Upper lobe of left lung (tissue), 6 donors: ENCODE measurements around the gene CLEC4D. TPM values are rescaled to one million over a fixed set of nuclear protein-coding genes. Genes with fewer than 3 reads are reported as not detected.
"Not testable (repeated sequence)": the region's sequence is repeated elsewhere in the genome, so short reads cannot be mapped to it uniquely, and the experiment has no call there.

Experiments used
- ATAC-seq, 2 donors: fragments of 200-7000 bp; cut with Tn5 transposase; one replicate each; pipeline ENCODE4 v1.9.1; 2022; ENCODE audit warnings: mild to moderate bottlenecking in 2 of 2, moderate library complexity in 2 of 2; ENCODE audit not compliant: low FRiP score in 2 of 2
- DNase-seq, 2 donors: peaks; one replicate each; pipeline ENCODE4 v3.0.0-alpha.2; 2019 to 2020
- H3K27ac ChIP-seq, 4 donors: fragments of 200-600 bp; sonication (generic); one replicate each; pipeline ENCODE4 v1.5.1; 2016 to 2019
- H3K27me3 ChIP-seq, 4 donors: fragments of 200-600 bp; sonication (generic); one replicate each; pipeline ENCODE4 v1.5.1; 2017 to 2019
- H3K36me3 ChIP-seq, 4 donors: fragments of 200-600 bp; sonication (generic); one replicate each; pipeline ENCODE4 v1.5.1; 2016 to 2019
- H3K4me1 ChIP-seq, 4 donors: fragments of 200-600 bp; sonication (generic); one replicate each; pipeline ENCODE4 v1.5.1; 2018 to 2019
- H3K4me3 ChIP-seq, 4 donors: fragments of 200-600 bp; sonication (generic); one replicate each; pipeline ENCODE4 v1.5.1; 2017 to 2019; ENCODE audit warnings: mild to moderate bottlenecking in 2 of 4, moderate library complexity in 1 of 4
- H3K9me3 ChIP-seq, 4 donors: fragments of 200-600 bp; sonication (generic); one replicate each; pipeline ENCODE4 v1.5.1; 2018 to 2019
- EP300 ChIP-seq, 4 donors: sonication (generic); formaldehyde crosslinking; IDR thresholded peaks; one replicate each; pipeline ENCODE4 v1.5.1; 2017; ENCODE audit warnings: antibody characterized with exemption in 4 of 4, control low read depth in 2 of 4
- POLR2A ChIP-seq, 4 donors: fragments of 450-650 bp; IDR thresholded peaks; one replicate each; pipeline ENCODE4 v1.5.1; 2016 to 2017; ENCODE audit warnings: antibody characterized with exemption in 4 of 4, mild to moderate bottlenecking in 2 of 4
- POLR2AphosphoS5 ChIP-seq, 2 donors: sonication (generic); formaldehyde crosslinking; IDR thresholded peaks; one replicate each; pipeline ENCODE4 v1.5.1; 2017; ENCODE audit warnings: antibody characterized with exemption in 2 of 2
- WGBS, 2 donors: methylation state at CpG; one replicate each; pipeline ENCODE4 v1.1.5; 2017 to 2018; 5-methylcytosine and 5-hydroxymethylcytosine counted together
- total RNA-seq, 6 donors: library from RNA; depleted of rRNA in 4 of 6; stranded (reverse); fragments of >200 nt in 4 of 6; gene quantifications; one replicate each; pipeline versions ENCODE4 v1.1.0 to v1.2.1, GENCODE V29; 2016 to 2021
- TF ChIP-seq, protein P1 (sequence below), 6 experiments: fragments of 450-650 bp in 4 of 6; fragments of 200-600 bp in 2 of 6; sonication (generic) in 2 of 6; IDR thresholded peaks; one replicate each; pipeline ENCODE4 v1.5.1; 2016 to 2019; ENCODE audit warnings: antibody characterized with exemption in 6 of 6
- donor health status: DM: no; HTN: no; CAD: no; lungs with moderate emphysema.
- donor health status: DM: no; HTN: yes; CAD: no; lungs with severe emphysema.

CLEC4D gene
- total RNA-seq, 6 donors from 2014 or later: 1.2 to 4.0 (median 3.2) TPM; not detected in 1

DNA sequence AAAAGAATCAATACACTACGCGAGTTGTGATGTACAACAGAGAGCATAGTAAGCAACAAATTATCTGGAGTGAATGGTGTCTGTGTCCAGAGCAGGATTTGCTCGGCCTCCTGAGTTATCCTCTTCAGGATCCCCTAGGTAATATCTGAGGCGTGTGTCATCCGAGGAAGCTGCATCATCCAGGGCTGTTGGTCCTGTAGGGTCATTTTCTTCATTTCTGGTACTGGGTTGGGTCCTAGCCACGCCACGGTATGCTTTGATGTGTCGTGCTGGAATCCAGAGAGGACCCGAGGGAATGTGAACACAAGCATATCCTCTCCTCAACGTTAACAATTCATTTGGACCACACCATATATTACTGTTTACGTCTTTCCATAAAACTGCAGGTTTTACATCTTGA lies 46.4 kb downstream of the CLEC4D start:
- Histone ChIP-seq H3K4me1 (no peaks in the 10 kb centered on the region), H3K27me3 (no peaks in the 10 kb centered on the region), H3K27ac (no peak overlapping the region), H3K9me3 (peaks cover 0 to 3% (median 0%) of the 10 kb centered on the region in 4 donors), H3K4me3 (no peak overlapping the region), H3K36me3 (no peaks in the 10 kb centered on the region)
- ATAC-seq (no peak), DNase-seq (no peak)
- TF ChIP-seq POLR2A (IDR thresholded peaks at IDR 0.05): no peak
- TF ChIP-seq, protein P1, sequence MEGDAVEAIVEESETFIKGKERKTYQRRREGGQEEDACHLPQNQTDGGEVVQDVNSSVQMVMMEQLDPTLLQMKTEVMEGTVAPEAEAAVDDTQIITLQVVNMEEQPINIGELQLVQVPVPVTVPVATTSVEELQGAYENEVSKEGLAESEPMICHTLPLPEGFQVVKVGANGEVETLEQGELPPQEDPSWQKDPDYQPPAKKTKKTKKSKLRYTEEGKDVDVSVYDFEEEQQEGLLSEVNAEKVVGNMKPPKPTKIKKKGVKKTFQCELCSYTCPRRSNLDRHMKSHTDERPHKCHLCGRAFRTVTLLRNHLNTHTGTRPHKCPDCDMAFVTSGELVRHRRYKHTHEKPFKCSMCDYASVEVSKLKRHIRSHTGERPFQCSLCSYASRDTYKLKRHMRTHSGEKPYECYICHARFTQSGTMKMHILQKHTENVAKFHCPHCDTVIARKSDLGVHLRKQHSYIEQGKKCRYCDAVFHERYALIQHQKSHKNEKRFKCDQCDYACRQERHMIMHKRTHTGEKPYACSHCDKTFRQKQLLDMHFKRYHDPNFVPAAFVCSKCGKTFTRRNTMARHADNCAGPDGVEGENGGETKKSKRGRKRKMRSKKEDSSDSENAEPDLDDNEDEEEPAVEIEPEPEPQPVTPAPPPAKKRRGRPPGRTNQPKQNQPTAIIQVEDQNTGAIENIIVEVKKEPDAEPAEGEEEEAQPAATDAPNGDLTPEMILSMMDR (IDR thresholded peaks at IDR 0.05): no peak
- TF ChIP-seq EP300 (IDR thresholded peaks at IDR 0.05): no peak
- WGBS, 2 donors: 83 to 90% methylated on average over 11 of the region's 11 CpGs

DNA sequence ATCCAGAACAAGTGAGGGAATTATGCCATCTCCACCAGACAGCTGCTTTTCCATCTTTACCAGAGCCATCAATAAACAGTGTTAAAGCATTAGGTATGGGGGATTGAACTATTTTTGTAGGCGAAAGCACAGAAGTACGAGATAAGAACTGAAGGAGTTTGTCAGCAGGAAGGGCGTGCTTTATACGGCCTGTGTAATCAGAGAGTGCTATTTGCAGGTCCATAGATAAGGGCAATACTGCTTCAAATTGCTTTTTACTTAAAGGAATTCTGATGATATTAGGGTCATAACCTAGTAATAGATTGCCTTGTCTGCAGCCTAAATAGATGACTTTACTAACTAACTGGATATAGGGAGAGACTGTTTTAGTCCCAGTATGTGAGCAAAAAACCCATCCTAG lies 47.7 kb downstream of the CLEC4D start:
- Histone ChIP-seq H3K36me3 (no peaks in the 10 kb centered on the region), H3K4me1 (no peaks in the 10 kb centered on the region), H3K27me3 (no peaks in the 10 kb centered on the region), H3K9me3 (peaks cover 0 to 3% (median 0%) of the 10 kb centered on the region in 4 donors), H3K4me3 (no peak overlapping the region), H3K27ac (no peak overlapping the region)
- TF ChIP-seq POLR2AphosphoS5 (IDR thresholded peaks at IDR 0.05): no peak
- TF ChIP-seq, protein P1 (IDR thresholded peaks at IDR 0.05): no peak
- no peak for TF ChIP-seq EP300 (IDR thresholded peaks at IDR 0.05)
- TF ChIP-seq POLR2A (IDR thresholded peaks at IDR 0.05): no peak
- DNase-seq (no peak), ATAC-seq (no peak)
- 64 to 71% methylated on average over 4 of the region's 4 CpGs for WGBS, 2 donors

DNA sequence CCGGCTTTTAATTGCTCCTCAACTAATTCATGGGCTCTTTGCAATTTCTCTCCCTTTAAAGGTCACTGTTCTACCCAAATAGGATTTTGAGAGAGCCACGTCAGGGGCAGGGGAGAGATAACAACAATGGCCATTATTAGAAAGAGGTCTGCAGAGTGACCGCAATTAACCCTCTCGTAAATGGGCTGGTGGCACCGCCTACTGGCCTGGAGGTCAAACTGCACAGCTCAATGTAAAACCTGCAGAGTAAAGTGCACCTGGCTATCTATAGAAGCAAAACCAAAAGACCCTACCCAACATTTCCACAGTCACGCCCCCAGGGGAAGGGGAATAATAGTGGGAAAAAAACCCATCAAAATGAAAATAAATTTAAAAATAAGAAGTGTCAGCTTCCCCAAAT lies 49.0 kb downstream of the CLEC4D start:
- no peak overlapping the region for H3K27ac ChIP-seq
- no peaks in the 10 kb centered on the region for H3K36me3 ChIP-seq
- H3K9me3 ChIP-seq: peaks cover 0 to 8% (median 0%) of the 10 kb centered on the region in 4 donors
- DNase-seq (no peak), ATAC-seq (no peak)
- no peak overlapping the region for H3K4me3 ChIP-seq
- no peak for TF ChIP-seq EP300 (IDR thresholded peaks at IDR 0.05)
- no peak for TF ChIP-seq POLR2AphosphoS5 (IDR thresholded peaks at IDR 0.05)
- no peak for TF ChIP-seq POLR2A (IDR thresholded peaks at IDR 0.05)
- TF ChIP-seq, protein P1 (IDR thresholded peaks at IDR 0.05): no peak
- H3K27me3 ChIP-seq: no peaks in the 10 kb centered on the region
- WGBS, 2 donors: 96 to 97% methylated on average over 6 of the region's 6 CpGs
- H3K4me1 ChIP-seq: peaks cover 4 to 10% (median 6%) of the 10 kb centered on the region in 4 donors

DNA sequence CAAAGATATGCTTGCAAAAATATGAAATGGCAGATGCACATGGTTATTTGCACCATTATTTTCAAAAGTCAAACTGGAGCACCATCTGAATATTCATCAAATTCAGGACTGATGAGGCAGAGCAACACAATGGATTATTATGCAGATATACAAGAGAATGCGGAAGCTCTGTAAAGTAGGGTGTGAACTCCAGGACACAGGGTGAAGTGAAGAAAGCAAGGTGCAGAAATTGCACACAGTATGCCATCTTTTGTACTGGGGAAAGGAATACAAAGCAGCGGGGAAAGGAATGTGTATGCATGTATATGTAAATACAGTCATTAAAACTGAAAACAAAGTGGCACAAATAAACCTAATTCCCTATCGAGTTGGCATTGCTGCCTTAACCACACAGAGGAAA lies 50.1 kb downstream of the CLEC4D start:
- Histone ChIP-seq H3K27me3 (no peaks in the 10 kb centered on the region), H3K9me3 (peaks cover 0 to 15% (median 0%) of the 10 kb centered on the region in 4 donors), H3K4me3 (no peak overlapping the region), H3K27ac (no peak overlapping the region), H3K4me1 (peaks cover 4 to 13% (median 6%) of the 10 kb centered on the region in 4 donors), H3K36me3 (no peaks in the 10 kb centered on the region)
- 76 to 84% methylated on average over 3 of the region's 3 CpGs for WGBS, 2 donors
- TF ChIP-seq, protein P1 (IDR thresholded peaks at IDR 0.05): no peak
- TF ChIP-seq EP300 (IDR thresholded peaks at IDR 0.05) (no peak), POLR2AphosphoS5 (IDR thresholded peaks at IDR 0.05) (no peak), POLR2A (IDR thresholded peaks at IDR 0.05) (no peak)
- no peak for ATAC-seq
- no peak for DNase-seq

DNA sequence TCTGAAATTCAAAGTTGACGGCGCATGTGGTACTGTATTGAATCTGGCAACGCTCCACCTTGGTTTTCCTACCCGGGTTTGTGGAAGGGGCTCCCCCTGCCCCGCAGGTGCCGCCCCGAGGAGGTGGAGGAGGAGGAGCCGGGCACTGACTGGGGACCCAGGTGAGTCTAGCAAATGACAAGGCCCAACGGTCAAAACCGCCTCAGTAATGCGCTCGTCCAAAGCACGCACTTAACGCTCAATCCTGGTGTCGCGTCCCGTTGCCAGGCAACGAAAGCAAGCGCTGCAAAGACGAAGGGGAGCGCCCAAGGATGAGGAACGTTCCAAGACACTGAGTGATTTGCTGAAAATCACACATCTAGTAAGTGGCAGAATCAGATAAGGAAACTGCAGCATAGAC lies 51.4 kb downstream of the CLEC4D start:
- no peaks in the 10 kb centered on the region for H3K27me3 ChIP-seq
- TF ChIP-seq POLR2AphosphoS5 (IDR thresholded peaks at IDR 0.05): no peak
- TF ChIP-seq POLR2A (IDR thresholded peaks at IDR 0.05): no peak
- TF ChIP-seq, protein P1 (IDR thresholded peaks at IDR 0.05): no peak
- TF ChIP-seq EP300 (IDR thresholded peaks at IDR 0.05): no peak
- no peak overlapping the region for H3K27ac ChIP-seq
- H3K36me3 ChIP-seq: no peaks in the 10 kb centered on the region
- H3K9me3 ChIP-seq: peaks cover 0 to 15% (median 0%) of the 10 kb centered on the region in 4 donors
- 68 to 79% methylated on average over 22 of the region's 22 CpGs for WGBS, 2 donors
- no peak overlapping the region for H3K4me3 ChIP-seq
- peaks cover 4 to 13% (median 6%) of the 10 kb centered on the region in 4 donors for H3K4me1 ChIP-seq
- ATAC-seq: no peak
- peak in 1 of 2 donors; percentile 37 for DNase-seq

DNA sequence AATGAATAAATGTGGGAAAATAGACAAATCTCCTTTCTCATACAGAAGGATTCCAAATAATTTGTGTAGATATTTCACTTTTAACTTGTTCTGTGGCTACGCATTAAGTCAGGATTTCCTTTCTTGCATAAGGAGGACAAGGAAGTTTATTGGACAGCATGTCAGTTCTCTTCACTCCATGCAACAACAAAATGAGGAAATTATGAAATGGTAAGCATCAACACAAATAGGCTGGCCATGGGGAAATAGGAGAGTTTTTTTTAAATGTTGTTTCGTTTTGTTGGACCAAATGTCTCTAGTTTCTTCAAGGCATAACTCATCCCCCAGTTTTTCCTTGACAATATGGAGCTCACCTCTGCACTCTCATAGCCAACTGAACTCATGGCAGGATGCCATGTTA lies 52.7 kb downstream of the CLEC4D start:
- peak in 1 of 2 donors; percentile 62 for ATAC-seq
- Histone ChIP-seq H3K4me1 (peaks cover 4 to 13% (median 6%) of the 10 kb centered on the region in 4 donors), H3K4me3 (peak overlapping the region in 1 of 4 donors; percentile 5), H3K9me3 (peaks cover 0 to 15% (median 0%) of the 10 kb centered on the region in 4 donors), H3K27ac (peak overlapping the region; percentile 35 to 83 (median 63))
- WGBS, 2 donors: 44 to 50% methylated on average over 2 of the region's 2 CpGs
- DNase-seq, H3K27me3 ChIP-seq, H3K36me3 ChIP-seq: not testable (repeated sequence)
